Keratinocyte (primary cell): ENCODE measurements around the gene HOXC6. TPM values are rescaled to one million over a fixed set of nuclear protein-coding genes. Genes with fewer than 3 reads are reported as not detected.

Experiments used
- DNase-seq: peaks from one replicate; pipeline ENCODE4 v3.0.0-alpha.2; 2011; ENCODE audit warnings: low read depth, missing footprints, low spot score
- FAIRE-seq: peaks from 2 replicates; lab custom pipeline; 2011; peaks lifted over from hg19 to GRCh38; lab: Jason Lieb, UNC
- H2AFZ ChIP-seq: 2 replicates; pipeline ENCODE4 v1.6.0; 2012; ENCODE audit warnings: low read length, control low read depth, inconsistent platforms; ENCODE audit not compliant: control insufficient read depth
- H3K27ac ChIP-seq: 2 replicates; pipeline ENCODE4 v1.5.1; 2011; ENCODE audit warnings: low read length; ENCODE audit not compliant: control insufficient read depth, insufficient read depth
- H3K27me3 ChIP-seq: 3 replicates; pipeline ENCODE4 v1.6.0; 2011; ENCODE audit warnings: low read length; ENCODE audit not compliant: control insufficient read depth, insufficient read depth; ENCODE audit errors: extremely low read depth
- H3K36me3 ChIP-seq, 2 experiments: 2 replicates in 1 of 2; 3 replicates in 1 of 2; pipeline ENCODE4 v1.5.1; 2011; ENCODE audit warnings: low read length in 2 of 2, mild to moderate bottlenecking in 1 of 2; ENCODE audit not compliant: control insufficient read depth in 2 of 2, insufficient read depth in 2 of 2; ENCODE audit errors: extremely low read depth in 1 of 2
- H3K4me1 ChIP-seq: 3 replicates; pipeline ENCODE4 v1.5.1; 2011; ENCODE audit warnings: low read length; ENCODE audit not compliant: control insufficient read depth, insufficient read depth; ENCODE audit errors: extremely low read depth
- H3K4me2 ChIP-seq: 3 replicates; pipeline ENCODE4 v1.6.0; 2011; ENCODE audit warnings: low read depth, low read length; ENCODE audit not compliant: control insufficient read depth, insufficient read depth; ENCODE audit errors: extremely low read depth
- H3K4me3 ChIP-seq, 3 experiments: fragments of 200-600 bp in 1 of 3; sonication (generic) in 1 of 3; 2 replicates in 2 of 3; 3 replicates in 1 of 3; pipeline ENCODE4 v1.5.1; 2011 to 2016; ENCODE audit warnings: low read length in 3 of 3, mild to moderate bottlenecking in 3 of 3, control low read depth in 2 of 3, inconsistent platforms in 1 of 3, low read depth in 1 of 3, mixed read lengths in 1 of 3, mixed run types in 1 of 3, moderate library complexity in 1 of 3; ENCODE audit not compliant: control insufficient read depth in 2 of 3, insufficient read depth in 2 of 3; ENCODE audit errors: extremely low read depth in 1 of 3
- H3K79me2 ChIP-seq: 2 replicates; pipeline ENCODE4 v1.6.0; 2012; ENCODE audit warnings: low read length; ENCODE audit not compliant: control insufficient read depth, insufficient read depth
- H3K9ac ChIP-seq: 3 replicates; pipeline ENCODE4 v1.6.0; 2011; ENCODE audit warnings: low read length; ENCODE audit not compliant: control insufficient read depth, insufficient read depth; ENCODE audit errors: extremely low read depth
- H3K9me1 ChIP-seq: 3 replicates; pipeline ENCODE4 v1.6.0; 2011; ENCODE audit warnings: low read length; ENCODE audit not compliant: control insufficient read depth, insufficient read depth; ENCODE audit errors: extremely low read depth
- H3K9me3 ChIP-seq: 2 replicates; pipeline ENCODE4 v1.5.1; 2012; ENCODE audit warnings: low read depth, low read length; ENCODE audit not compliant: control insufficient read depth
- H4K20me1 ChIP-seq: 3 replicates; pipeline ENCODE4 v1.6.0; 2011; ENCODE audit warnings: low read length; ENCODE audit not compliant: control insufficient read depth, insufficient read depth; ENCODE audit errors: extremely low read depth
- EZH2 ChIP-seq: IDR thresholded peaks from one replicate; pipeline ENCODE4 v1.6.1; 2012; ENCODE audit warnings: inconsistent platforms, mild to moderate bottlenecking, low read length, moderate library complexity
- dilution Hi-C: fragments of 300-500 bp; cut with MboI; formaldehyde crosslinking; loops from one replicate; pipeline ENCODE4 v1.7.0; 2020; ENCODE audit warnings: low sequenced_read_pairs; ENCODE audit not compliant: extremely low pct_ligation_motif_present
- polyA plus RNA-seq, 5 experiments: library from polyadenylated mRNA; depleted of rRNA in 3 of 5; stranded (reverse) in 3 of 5; stranded (forward) in 1 of 5; unstranded in 1 of 5; fragments of >200 nt; gene quantifications; 1 replicate in 1 of 5; 2 replicates in 3 of 5; 3 replicates in 1 of 5; pipeline versions ENCODE4 v1.2.1 to v1.2.3, GENCODE V29; 2011 to 2012; ENCODE audit warnings: missing spikeins in 2 of 5, low read depth in 1 of 5, low replicate concordance in 1 of 5
- TF ChIP-seq, protein P1 (sequence below), 3 experiments: IDR thresholded peaks in 1 of 3; conservative IDR thresholded peaks in 1 of 3; optimal IDR thresholded peaks in 1 of 3; 2 replicates in 2 of 3; 3 replicates in 1 of 3; pipeline versions ENCODE3 to v1.5.1; 2011; ENCODE audit warnings: low read length in 3 of 3, mild to moderate bottlenecking in 3 of 3, moderate library complexity in 2 of 3, control low read depth in 1 of 3, inconsistent platforms in 1 of 3; ENCODE audit not compliant: insufficient read depth in 2 of 3; ENCODE audit errors: extremely low read depth in 1 of 3

The HOXC6 gene
- polyA plus RNA-seq, 1 donor (not counting 4 experiments of a cell fraction or from before 2014, with no cell fraction given), result 4.7 TPM

DNA sequence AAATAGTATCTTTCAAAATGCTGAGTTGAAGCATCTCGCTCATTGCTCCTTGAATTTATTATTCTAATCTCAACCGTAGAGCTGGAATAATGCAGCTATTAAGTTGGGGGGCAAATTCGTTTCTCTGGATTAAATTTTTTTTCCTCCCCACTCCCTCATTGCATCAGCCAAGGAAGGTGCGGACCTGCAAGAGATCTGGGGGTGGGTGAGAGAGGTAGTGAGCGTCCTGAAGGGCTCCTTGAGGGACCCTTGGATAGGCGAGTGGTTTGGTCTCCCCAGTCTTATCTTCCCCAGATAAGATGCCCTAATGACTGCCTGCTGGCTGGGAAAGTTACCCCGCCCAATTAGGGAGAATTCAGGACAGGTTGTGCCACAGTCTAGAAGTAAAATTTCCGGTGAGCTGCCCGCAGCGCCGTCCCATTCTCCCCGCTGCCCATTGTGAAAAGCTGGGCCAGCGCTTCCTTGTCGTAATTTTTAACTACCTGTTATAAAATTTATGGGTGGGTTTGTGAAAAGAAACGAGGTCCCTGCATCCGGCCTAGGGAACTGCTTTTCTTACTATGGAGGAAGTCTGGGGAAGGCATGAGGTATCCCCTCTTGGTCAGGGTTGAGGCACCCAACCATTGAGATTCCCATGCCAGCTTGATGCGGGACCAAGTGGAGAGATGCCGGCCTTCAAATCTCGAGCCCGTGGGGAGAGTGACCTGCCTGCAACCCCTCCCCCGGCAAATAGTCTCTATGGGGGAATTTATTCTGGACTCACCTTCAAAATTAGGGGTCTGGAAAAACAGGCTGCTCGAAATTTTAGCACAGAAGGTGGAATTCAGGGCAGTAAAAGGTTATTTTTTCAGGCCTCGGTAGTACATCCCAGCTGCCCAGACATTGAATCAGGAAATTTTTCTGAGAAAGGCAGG is 13.0 kb upstream of the HOXC6 start:
- Histone ChIP-seq H3K9ac (no peak overlapping the region), H3K27me3 (no peaks in the 10 kb centered on the region), H3K9me3 (no peaks in the 10 kb centered on the region), H3K27ac (no peak overlapping the region), H3K79me2 (peaks cover 31% of the 10 kb centered on the region), H3K4me1 (peaks cover 21% of the 10 kb centered on the region), H3K4me3 (no peak overlapping the region), H3K36me3 (no peaks in the 10 kb centered on the region), H3K4me2 (no peak overlapping the region), H3K9me1 (no peaks in the 10 kb centered on the region), H2AFZ (no peak overlapping the region), H4K20me1 (no peaks in the 10 kb centered on the region)
- FAIRE-seq (no peak), DNase-seq (no peak)
- dilution Hi-C loops, result no loop called here
- TF ChIP-seq, protein P1, sequence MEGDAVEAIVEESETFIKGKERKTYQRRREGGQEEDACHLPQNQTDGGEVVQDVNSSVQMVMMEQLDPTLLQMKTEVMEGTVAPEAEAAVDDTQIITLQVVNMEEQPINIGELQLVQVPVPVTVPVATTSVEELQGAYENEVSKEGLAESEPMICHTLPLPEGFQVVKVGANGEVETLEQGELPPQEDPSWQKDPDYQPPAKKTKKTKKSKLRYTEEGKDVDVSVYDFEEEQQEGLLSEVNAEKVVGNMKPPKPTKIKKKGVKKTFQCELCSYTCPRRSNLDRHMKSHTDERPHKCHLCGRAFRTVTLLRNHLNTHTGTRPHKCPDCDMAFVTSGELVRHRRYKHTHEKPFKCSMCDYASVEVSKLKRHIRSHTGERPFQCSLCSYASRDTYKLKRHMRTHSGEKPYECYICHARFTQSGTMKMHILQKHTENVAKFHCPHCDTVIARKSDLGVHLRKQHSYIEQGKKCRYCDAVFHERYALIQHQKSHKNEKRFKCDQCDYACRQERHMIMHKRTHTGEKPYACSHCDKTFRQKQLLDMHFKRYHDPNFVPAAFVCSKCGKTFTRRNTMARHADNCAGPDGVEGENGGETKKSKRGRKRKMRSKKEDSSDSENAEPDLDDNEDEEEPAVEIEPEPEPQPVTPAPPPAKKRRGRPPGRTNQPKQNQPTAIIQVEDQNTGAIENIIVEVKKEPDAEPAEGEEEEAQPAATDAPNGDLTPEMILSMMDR (optimal IDR thresholded peaks at IDR 0.05 in 1 of 3, IDR thresholded peaks at IDR 0.05 in 1 of 3, conservative IDR thresholded peaks at IDR 0.05 in 1 of 3; ENCODE audit: extremely low read depth in 1 of 3, insufficient read depth in 2 of 3, low read length in 3 of 3), result no peak
- TF ChIP-seq EZH2, result no peak

DNA sequence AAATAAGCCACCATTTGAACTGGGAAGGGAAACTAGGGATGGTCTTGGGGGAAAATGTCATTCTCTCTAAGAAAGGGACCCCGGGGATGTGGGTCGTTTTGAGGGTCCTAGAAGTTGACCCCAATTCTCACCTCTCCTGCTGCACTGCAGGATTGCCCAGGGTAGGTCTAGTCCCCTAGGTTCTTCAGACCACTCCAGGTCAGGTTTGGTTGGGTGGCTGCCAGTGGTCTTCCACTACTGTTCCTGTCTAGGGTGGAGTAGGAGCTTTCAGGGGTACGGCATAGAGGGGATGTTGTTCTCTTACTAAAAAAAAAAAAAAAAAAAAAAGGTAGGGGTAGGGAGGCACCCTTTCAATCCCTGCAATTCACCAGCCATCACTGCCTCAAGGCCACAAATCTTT is 12.2 kb upstream of the HOXC6 start:
- no peak for FAIRE-seq
- Histone ChIP-seq H3K9me1 (no peaks in the 10 kb centered on the region), H3K36me3 (no peaks in the 10 kb centered on the region), H3K4me2 (peak overlapping the region; percentile 94), H3K27me3 (no peaks in the 10 kb centered on the region), H4K20me1 (no peaks in the 10 kb centered on the region), H2AFZ (peak overlapping the region; percentile 78), H3K27ac (peak overlapping the region; percentile 98), H3K4me1 (peaks cover 28% of the 10 kb centered on the region), H3K9me3 (no peaks in the 10 kb centered on the region), H3K9ac (peak overlapping the region; percentile 98), H3K4me3 (peak overlapping the region; percentile 56 to 87 (median 67)), H3K79me2 (peaks cover 39% of the 10 kb centered on the region)
- TF ChIP-seq, protein P1 (optimal IDR thresholded peaks at IDR 0.05 in 1 of 3, IDR thresholded peaks at IDR 0.05 in 1 of 3, conservative IDR thresholded peaks at IDR 0.05 in 1 of 3; ENCODE audit: extremely low read depth in 1 of 3, insufficient read depth in 2 of 3, low read length in 3 of 3), result no peak
- TF ChIP-seq EZH2, result no peak
- dilution Hi-C loops, result no loop called here
- DNase-seq, result no peak
